Activated CD4-positive, alpha-beta T cell treated with anti-CD3 and anti-CD28 coated beads for 4 hours (primary cell): Measurements from ENCODE around the gene GPC3.

Experiments
- DNase-seq, 2 donors: peaks; one replicate each; pipeline ENCODE4 v3.0.0-alpha.2; 2020

Gene GPC3

DNA sequence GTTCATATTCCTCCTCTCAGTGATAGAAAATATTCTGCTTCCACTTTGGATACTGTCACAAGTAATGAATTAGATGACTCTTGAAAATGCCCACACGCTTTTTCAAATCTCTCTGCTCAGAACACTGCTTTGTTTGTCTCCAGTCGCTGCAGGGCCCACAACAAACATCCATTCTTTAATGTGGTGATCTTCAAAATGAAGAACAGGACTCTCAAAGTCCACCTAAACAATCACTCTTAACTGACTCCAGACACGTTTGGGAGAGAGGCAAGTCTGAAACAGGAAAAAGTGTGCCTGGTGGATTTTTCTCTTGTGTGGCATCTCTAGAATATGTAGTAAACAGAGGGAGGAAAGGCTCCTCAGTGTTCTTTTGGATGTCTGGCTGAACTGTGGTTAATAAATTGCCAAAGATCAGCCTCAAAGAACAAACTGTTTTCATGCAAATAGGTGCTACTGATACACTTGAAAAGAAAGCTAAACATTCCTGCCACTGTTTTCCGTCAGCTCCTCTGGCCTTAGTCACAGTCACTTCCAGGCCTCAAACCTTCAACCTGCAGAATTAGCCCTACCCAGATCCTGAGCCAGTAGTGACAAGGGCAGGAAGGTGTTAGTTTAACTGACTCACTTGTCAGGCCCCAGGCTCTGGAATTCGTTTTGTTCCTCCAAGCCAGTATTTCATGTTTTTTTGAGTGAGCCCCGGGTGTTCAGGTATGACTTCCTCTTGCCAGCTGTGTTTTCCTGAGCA, 310.5 kb downstream of the GPC3 start:
- DNase-seq: no peak

DNA sequence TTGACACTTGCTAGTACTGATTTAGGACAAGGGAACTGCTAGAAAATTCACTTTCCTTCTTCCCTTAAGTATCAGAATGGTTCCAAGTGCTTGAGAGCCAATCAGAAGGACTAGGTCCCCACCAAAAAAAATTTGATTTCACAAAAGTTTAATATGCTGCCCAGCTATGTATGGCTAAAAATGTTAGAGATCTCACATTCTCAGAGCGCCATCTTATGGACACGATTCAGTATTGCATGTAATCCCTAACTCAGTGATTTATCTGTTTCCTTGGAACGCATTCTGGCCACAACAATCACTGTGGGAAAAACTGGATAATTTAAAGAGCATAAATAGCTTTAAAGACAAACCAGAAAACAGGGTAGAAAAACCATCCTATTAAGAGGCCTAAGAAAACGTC, 315.0 kb downstream of the GPC3 start:
- DNase-seq: no peak

DNA sequence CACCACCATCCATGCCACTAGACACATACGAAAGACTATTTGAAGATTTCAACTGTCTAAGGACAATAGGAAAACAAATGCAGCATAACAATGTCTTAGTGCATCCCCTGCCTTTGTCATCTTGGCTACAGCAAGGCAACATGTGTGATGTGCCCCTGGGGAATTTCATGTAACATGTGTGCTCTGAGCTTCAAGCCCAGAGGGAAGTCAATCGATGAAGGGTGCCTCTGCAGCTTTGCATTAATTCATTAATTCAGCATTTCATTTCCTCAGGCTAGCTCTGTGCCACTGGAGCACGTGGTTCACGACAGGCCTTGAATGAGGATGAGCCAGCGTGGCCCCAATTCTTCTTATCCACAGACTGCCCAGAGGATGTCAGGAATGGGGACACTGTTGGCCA, 316.2 kb downstream of the GPC3 start:
- no peak for DNase-seq

DNA sequence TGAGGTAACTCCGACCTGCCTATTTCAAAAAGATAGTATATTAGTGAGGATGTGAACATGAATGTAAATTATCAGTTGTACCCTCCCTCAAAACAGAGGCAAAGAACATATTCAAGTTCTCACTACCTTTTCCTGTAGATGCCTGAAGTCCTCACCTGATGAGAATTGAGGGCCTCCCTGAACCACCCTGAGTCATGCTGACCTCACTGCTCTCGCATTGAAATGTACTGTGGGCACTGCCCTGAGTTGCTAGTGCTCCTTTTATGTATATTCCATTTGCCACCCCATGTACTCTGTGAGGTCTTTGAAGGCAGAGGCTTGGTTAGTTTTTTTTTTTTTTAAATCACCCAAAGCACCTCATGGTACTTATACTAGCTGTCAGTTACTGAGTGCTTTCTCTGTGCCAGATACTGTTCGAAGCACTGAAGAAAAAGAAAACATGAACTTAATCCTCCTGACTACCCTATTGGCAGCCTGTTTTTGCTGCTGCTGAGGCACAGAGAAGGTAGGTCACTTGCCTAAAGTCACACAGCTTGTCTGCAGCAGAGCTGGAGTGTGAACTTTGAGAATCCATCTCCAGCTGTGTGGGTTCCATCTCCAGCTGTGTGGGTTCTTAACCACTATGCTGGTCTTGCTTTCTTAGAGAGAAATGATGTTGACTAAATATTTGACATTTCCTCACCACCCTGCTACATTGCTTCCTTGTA, 317.0 kb downstream of the GPC3 start:
- no peak for DNase-seq

DNA sequence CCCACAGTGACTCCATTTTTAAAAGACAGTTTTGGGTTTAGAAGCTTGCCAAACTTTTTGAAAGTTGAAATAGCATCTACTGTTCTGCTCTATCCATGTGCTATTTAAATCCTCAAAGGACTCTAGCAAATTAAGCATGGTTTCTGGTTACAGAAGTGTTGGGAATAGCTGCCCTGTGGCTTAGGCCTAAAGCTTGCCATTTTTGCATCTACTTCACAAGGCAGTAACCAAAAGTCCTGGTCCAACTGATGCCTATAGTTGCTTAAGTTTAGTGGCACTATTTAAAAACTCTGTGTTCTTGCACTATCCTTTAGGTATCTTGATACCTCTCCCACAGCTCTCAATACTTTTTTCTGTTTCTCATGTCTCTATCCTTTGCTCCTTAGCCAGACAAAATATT, 319.1 kb downstream of the GPC3 start:
- DNase-seq: no peak

DNA sequence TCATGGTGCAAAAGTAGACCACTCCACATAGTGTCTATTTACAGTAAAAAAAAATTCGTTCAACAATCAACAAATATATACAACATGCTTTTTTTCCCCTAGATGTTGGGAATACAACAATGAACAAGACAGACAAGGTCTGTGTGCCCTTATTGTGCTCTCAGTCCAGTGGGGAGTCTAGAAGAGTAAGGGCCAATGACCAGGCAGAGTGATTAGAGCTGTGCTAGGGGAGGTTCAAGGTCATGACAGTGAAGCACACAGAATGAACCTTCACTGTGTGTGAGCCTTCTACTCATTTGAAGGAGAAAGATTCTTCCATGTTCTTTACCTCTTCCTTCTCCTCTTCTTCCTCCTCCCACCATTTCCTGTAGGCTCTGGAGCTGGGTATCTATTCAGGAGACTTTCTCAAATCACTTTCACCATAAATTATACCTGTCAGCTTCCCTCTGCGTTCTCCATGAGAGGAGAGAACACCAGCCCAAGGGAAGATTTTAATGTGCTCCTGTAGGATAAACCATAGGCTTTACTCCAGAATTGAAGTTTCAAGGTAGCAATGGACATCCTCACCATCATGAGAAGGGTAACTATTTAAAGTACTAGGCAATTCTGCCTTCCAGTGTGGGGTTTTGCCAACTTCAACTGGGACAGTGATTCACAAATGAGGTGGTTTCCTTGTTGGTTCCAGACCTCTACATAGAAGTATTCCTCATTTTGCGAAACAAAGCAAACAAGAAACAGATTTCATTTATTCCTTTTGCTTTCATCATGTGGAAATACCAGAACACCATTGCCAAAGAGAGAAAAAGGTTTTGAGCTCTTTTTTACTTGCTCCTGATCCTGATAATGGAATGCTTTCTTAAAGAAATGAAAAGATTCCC, 323.2 kb downstream of the GPC3 start:
- no peak for DNase-seq

DNA sequence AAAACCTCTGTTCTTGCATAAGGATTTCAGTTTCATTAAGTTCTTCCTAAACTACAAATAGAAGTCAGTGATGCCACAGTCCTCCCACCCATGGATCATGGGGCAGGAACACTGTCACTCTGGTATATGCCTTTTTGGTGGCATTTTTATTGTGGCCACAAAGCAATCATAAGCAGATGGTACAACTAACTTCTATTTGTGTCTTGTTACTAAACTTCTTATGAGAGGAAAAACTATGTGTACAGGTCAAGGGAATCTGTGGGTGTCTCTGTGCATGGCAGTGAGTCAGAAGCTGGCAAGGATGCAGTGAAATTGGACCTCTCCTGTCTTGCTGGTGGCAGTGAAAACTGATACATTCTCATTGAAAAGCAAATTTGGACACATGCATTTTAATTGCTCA, 325.1 kb downstream of the GPC3 start:
- DNase-seq: no peak

DNA sequence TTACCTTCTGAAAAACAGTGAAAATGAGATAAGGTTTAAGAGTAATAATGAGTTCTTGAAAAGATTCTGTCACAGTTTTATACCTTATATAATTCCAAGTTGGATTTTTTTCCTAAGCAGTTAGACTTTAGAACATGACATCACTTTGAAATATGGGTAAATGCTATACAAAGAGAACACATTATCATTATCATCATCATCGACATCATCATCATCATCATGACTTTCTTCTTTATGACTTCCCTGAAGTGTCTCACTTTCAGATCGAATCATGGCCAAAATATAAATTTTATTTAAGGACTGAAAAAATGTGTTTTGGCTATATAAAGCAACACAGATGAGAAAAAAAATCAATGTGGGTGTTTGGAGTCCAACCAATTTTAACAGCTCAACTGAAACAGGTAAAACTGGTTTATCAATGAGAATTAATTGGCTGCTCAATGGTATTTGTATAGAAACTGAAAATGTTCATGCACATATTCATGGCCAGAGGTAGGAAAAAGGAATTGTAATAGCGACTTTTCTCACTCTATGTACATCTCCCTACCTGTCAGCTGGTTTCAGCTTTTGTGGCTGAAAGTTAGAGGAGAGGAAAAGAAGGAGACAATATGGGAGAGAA, 327.0 kb downstream of the GPC3 start:
- DNase-seq: no peak

DNA sequence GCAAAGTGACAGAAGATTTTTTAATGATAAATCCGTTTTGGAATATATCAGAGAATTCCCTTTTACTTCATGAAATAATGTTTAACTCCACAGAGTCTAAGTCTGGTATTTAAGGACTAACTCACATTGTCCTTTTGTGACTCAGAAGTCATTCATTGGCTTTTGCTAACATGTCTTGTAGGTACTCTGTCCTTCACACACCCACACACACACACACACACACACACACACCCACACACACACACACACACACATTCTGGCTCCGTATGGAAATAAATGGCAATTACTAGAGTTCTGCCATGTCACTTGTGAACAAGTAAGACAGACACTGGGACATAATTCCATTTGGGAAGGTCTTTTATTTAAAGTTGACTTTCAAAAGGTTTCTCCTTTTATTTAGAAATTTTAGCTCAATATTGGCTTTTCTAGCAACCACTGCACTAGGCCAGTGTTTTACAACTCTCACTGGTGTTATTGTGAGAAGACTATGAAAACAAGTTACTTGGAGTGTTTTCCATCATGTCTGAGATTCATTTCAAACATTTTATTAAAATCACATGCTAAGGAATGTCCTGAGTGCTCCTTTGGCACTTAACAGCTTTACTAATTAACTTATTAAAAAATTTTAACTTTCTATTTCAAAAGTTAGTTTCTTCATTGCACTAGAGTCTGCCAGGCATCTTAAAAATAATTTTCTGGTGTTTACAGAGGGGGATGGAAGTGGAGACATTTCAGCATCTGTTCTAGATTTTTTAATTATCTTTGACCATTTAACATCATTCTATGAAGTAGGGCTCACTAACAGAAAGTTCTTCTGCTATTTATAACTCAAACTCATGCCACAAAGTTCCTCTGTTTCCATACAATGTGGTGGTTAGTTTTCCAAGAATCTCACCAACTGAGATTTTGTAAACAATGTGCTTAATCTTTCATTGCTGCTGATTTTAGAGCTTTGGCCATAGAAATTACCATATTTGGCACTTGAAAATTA, 329.8 kb downstream of the GPC3 start:
- DNase-seq: no peak

DNA sequence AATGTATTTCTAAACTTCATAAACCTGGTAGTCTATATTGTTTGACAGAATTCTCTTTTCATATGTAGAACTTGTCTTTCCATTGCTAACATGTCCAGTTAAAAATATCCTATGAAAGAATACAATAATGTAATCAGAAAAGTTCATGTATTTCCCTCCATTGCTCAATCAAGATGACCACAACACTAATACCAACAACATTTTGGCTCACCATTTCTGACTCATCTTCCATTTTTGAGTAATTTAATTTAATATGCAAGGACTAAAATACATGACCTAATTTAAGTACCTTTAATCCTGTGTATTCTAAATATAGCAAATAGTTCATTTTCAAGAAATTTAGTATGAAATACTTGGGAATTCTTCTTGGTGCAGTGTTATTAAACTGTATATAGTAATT, 330.6 kb downstream of the GPC3 start:
- no peak for DNase-seq

DNA sequence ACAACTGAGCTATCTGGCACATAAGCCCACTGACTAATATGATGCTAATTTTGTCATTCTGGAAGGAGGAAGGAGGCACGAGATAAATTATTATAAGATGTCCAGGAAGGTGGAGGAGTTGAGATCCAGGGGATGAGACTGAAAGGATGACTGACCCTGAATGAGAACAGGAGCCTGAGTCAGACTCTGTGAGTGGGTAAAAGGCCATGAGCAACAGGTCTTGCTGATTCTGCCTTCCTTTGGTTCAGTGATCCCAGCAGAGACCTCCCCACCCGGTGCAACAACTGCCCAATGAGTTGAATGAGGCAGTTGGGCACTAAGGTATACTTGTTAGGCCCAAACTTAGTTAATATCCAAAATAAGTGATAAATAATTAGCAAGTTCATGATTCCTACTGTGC, 332.0 kb downstream of the GPC3 start:
- DNase-seq: no peak

DNA sequence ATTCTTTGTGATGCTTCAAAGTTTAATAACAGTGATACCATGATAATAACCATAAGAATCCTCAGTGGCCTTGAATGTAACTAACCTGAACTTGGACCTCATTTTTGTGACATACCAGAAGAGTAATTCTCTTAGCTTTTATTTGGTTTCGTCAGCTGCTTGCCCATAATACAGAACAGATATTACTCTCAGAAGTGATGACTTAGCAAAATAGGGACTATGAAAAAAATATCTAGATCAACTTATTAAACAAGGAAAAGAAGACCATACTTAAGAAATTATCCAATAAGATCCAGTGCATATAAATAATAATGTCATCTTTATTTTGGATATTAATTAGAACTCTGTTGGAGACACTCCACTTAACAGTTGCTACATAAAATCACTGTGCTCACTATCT, 333.2 kb downstream of the GPC3 start:
- DNase-seq: no peak

DNA sequence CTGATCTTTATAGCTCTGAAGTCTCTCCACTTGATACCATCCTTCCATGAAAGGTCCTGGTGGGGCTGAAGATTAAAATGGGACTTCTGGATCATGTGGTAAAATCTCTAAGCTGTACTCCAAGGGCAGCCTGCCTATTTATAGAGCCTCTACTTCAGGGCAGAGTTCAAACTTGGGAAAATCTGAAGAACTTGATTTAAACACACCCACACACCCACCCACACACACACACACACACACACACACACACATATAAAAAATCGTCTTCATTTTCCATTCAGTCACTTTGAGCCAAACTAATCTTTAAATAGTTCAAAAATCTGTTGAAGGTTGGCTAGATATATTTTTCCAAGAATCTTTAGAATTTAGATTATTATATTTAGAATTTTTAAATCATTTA, 335.2 kb downstream of the GPC3 start:
- DNase-seq: no peak

DNA sequence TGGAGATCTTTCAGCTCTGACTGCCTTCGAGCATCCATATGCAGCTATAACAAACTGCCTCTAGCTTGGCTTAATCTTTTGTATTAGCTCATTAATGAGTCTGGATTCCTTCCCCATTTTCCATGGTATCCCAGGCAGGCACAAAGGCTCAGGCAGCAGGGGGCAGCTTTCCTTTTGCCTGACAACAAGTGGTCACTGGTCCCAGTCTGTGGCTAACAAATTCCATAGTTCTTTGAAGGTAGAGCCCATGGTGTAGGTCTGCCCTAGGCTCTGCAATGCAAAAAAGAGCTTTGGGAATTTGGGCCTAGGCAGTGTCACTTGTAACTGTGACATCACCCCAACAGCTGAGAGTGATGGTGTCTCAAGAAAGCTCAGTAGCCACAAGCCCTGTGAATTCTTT, 335.7 kb downstream of the GPC3 start:
- DNase-seq: no peak

DNA sequence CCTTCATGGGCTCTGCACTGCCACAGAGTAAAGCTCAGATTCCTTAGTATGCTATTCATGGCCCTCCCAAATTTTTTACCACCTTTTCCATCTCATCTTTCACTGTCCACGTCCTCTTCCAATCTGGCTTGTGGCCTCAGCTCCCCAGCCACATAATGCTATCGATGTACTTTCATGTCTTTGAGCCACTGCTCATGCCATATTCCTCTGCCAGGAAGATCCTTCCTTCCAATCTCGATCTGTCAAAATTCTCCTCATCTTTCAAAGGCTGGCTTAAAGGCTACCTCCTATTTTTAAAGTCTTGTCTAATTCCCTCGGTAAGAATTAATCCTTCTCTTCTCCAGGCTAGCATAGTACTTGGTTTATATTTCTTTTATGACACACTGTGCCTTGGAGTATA, 336.8 kb downstream of the GPC3 start:
- DNase-seq: no peak

DNA sequence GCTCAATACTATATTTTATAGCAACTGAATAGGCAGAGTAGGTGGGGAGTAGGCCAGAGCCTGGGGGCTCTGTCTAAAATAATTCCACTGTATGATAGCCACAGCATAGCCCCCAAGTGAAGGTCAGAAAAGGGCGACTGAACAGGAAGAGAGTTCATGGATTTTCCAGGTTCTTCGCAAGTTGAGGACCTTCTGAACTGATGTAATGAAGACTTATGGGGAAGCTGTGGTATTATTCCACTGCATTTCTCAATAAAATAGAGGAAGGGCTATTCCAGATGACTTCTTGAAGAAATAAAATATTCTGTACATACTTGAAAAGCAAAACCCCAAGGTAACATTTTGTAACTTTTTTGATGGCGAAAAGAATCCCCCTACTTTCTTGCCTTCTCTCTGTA, 338.7 kb downstream of the GPC3 start:
- no peak for DNase-seq

DNA sequence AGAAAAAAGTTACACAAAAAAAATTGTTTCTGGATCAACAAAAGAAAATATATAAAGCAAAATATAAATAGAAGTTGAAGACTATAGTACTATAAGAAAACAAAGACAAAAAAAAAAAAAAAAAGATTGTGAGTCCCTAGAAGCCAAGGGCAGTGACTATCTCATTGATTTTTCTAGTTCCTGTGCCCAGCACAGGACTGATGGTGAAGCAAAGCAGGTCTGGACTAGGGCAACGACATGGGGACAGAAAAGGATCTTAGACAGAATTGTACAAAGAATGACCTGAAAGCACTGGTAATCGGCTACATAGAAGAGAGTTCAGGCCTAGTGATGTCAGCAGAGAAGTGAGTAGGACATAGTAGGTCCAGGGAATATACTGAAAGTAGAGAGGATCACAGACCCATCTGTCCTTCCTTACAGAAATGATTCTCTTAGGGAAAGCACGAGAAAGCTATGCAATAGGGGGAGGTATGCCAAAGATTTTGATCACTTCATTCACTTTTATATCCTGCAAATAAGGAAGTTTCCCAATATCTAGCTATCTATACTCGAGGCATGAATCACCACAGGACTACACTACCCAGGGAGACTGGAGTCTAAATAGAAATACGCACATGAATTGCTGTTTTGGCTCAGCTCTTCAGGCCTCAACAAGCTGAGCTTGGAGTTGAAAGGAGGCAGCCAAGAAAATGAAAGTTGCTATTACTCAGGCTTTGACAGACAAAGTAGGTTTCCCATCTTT, 339.2 kb downstream of the GPC3 start:
- DNase-seq: no peak

DNA sequence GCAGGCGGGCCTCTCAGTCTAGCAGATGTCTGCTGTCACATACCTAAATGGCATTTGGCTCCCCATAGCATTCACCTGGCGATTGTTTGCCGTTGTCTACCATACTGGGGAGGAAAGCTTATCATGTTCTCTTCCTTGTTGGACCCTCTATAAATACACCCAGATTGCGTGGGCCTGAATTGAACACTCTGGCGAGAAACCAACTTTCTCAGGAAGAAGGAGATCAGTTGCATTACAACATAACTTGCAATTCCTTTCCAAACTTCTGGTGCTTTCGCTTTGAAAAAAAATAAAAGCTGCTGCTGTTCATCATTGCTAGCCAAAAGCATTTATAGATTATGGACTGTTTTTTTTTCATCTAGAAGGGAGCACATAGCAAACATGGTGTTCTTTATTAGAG, 340.1 kb downstream of the GPC3 start:
- no peak for DNase-seq

DNA sequence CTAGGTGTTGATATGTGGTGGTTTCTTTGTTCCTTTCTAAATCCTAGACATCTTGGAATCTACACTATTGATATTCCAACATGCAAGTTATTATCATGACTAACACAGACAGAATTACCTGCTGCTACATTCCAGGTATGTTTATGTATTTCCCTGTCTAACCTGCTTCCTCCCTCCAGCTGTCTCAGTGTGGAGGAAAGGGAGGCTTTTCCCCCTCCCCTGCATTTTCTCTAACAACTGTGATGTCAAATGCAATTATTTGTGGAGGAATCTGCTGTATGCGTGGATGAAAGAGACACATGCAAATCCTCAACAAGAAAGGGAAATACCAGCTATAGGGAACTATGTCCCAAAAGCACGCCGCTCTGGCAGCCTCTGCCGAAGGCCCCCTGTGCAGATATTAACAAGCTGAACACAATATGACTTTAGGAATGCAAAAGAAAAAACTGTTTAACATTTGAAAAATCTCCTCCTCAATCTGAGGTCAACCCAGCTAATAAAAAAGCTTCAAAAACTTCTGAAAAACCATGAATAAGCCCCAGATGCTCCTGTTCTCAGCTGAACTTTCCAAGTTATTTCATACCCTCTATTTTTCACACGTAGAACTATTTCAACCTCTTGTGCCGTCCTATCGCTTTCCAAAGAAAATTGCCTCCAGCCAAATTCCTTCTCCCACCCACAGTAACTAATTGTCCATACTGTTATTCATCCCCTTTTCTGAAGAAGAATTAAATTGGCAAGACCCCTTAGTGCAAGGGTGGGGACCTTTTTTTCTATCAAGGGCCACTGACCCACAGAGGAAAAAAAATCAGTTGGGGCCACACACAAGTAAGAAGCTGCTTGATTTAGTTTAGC, 345.0 kb downstream of the GPC3 start:
- no peak for DNase-seq

DNA sequence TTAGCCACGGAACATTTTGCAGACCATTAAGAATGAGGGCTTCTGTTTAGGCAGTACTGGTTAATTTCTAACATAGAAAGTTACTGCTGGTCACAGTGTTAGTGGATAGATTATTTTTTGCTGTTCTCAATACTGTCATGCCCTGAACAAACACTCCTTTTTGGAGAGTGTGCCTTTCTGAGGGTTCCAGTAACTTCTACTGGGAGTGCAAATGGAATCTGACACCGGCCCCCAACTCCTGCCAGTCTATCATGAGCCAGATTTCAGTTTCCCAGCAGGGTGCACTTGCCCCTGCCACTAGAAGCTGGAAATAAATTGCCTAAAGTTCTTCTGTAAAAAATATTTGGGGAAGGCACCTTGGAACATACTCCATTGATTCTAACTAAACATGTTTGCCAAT, 345.7 kb downstream of the GPC3 start:
- no peak for DNase-seq
